Lower leg skin (tissue), 4 donors: Measurements from ENCODE around the gene ZNF648. TPM values are rescaled to one million over a fixed set of nuclear protein-coding genes. Genes with fewer than 3 reads are reported as not detected.

Source experiments
- DNase-seq, 2 donors: peaks; one replicate each; pipeline ENCODE4 v3.0.0-alpha.2; 2019; ENCODE audit warnings: low spot score in 2 of 2
- H3K4me3 ChIP-seq: fragments of 200-600 bp; sonication (generic); 2 replicates; pipeline ENCODE4 v1.5.1; 2017; ENCODE audit warnings: mild to moderate bottlenecking, low read depth; ENCODE audit not compliant: poor library complexity, severe bottlenecking
- CTCF ChIP-seq, 3 donors: fragments of 450-650 bp; IDR thresholded peaks; one replicate each; pipeline ENCODE4 v1.5.1; 2016; ENCODE audit warnings: antibody characterized with exemption in 3 of 3, mild to moderate bottlenecking in 3 of 3, moderate library complexity in 2 of 3
- POLR2A ChIP-seq, 2 donors: fragments of 450-650 bp; IDR thresholded peaks; one replicate each; pipeline ENCODE4 v1.6.1; 2016 to 2017; ENCODE audit warnings: antibody characterized with exemption in 2 of 2, mild to moderate bottlenecking in 1 of 2, moderate library complexity in 1 of 2
- WGBS, 2 donors: methylation state at CpG; one replicate each; pipeline ENCODE4 v1.1.5; 2018; 5-methylcytosine and 5-hydroxymethylcytosine counted together
- intact Hi-C: fragments of 100-400 bp; cut with DNase I; formaldehyde crosslinking; loops from one replicate; pipeline ENCODE4 v1.15.0; 2023; ENCODE audit warnings: low total_unique reads
- total RNA-seq, 4 donors: library from RNA; depleted of rRNA; stranded (reverse); fragments of >200 nt; gene quantifications; one replicate each; pipeline ENCODE4 v1.1.0, GENCODE V29; 2016

ZNF648 gene
- total RNA-seq, 4 donors from 2014 or later, result 0.04 to 0.57 (median 0.09) TPM

GRCh38 chr1:182066934-182067333, 5.4 kb upstream of the ZNF648 start:
- WGBS, 2 donors, result 70 to 77% methylated on average over 4 of the region's 4 CpGs
- TF ChIP-seq CTCF (IDR thresholded peaks at IDR 0.05) (no peak), POLR2A (IDR thresholded peaks at IDR 0.05) (no peak)
- intact Hi-C loops, result no loop called here

GRCh38 chr1:182065126-182065845, 3.8 kb upstream of the ZNF648 start:
- intact Hi-C loops, result no loop called here
- 93 to 96% methylated on average over 5 of the region's 5 CpGs for WGBS, 2 donors

More at GRCh38 chr1:182066934-182067333, 5.4 kb upstream of the ZNF648 start:
- no peak overlapping the region for H3K4me3 ChIP-seq
- DNase-seq, result no peak

GRCh38 chr1:182064611-182065010, 3.1 kb upstream of the ZNF648 start:
- no peak for DNase-seq
- H3K4me3 ChIP-seq, result no peak overlapping the region
- WGBS, 2 donors, result 85 to 92% methylated on average over 3 of the region's 3 CpGs
- intact Hi-C loops, result no loop called here
- TF ChIP-seq POLR2A (IDR thresholded peaks at IDR 0.05) (no peak), CTCF (IDR thresholded peaks at IDR 0.05) (no peak)

More at GRCh38 chr1:182065126-182065845, 3.8 kb upstream of the ZNF648 start:
- H3K4me3 ChIP-seq, result no peak overlapping the region
- no peak for TF ChIP-seq POLR2A (IDR thresholded peaks at IDR 0.05)
- TF ChIP-seq CTCF (IDR thresholded peaks at IDR 0.05), result no peak
- DNase-seq, result no peak

- 83 to 86% methylated on average over 1 of the region's 1 CpG for WGBS, 2 donors
- intact Hi-C loops, result no loop called here
- no peak overlapping the region for H3K4me3 ChIP-seq
- no peak for DNase-seq
- TF ChIP-seq CTCF (IDR thresholded peaks at IDR 0.05), result no peak
These were observed 711 bp upstream of the ZNF648 start for GRCh38 chr1:182062223-182062622.

GRCh38 chr1:182060877-182061276, 635 bp downstream of the ZNF648 start:
- no peak for DNase-seq
- 79 to 84% methylated on average over 6 of the region's 6 CpGs for WGBS, 2 donors
- intact Hi-C loops, result no loop called here
- TF ChIP-seq CTCF (IDR thresholded peaks at IDR 0.05) (no peak), POLR2A (IDR thresholded peaks at IDR 0.05) (no peak)
- no peak overlapping the region for H3K4me3 ChIP-seq

- intact Hi-C loops, result no loop called here
- DNase-seq, result no peak
- TF ChIP-seq CTCF (IDR thresholded peaks at IDR 0.05) (no peak), POLR2A (IDR thresholded peaks at IDR 0.05) (no peak)
- 86 to 91% methylated on average over 2 of the region's 2 CpGs for WGBS, 2 donors
- no peak overlapping the region for H3K4me3 ChIP-seq
These were observed 1.6 kb downstream of the ZNF648 start for GRCh38 chr1:182059936-182060335.
